GM12873 (cell line): ENCODE measurements around the gene TLE4.

Source experiments
- CTCF ChIP-seq: IDR thresholded peaks from 2 replicates; pipeline ENCODE4 v1.5.1; 2012; ENCODE audit warnings: low read depth, mild to moderate bottlenecking, moderate library complexity, low read length, control low read depth; ENCODE audit not compliant: insufficient read depth; ENCODE audit errors: missing control alignments

The TLE4 gene

DNA sequence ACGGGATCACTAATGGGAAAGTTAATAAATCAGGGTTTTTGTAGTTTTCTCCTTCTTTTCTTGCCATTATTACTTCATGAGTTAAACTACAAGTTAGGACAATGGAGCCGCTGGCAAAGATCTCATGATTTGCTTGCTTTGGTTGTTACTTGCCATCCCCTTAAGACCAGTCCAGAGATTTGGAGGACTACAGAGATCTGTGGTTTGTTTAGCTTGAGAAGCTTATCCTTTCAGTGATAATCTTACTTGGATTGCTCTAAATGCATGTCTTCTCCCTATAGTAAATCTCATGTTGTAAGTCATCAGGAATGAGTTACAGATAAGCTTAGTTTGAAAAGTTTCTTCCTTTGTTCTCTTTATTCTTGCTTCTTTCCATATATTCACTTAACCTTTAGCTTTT lies 70.9 kb downstream of the TLE4 start:
- no peak for TF ChIP-seq CTCF

DNA sequence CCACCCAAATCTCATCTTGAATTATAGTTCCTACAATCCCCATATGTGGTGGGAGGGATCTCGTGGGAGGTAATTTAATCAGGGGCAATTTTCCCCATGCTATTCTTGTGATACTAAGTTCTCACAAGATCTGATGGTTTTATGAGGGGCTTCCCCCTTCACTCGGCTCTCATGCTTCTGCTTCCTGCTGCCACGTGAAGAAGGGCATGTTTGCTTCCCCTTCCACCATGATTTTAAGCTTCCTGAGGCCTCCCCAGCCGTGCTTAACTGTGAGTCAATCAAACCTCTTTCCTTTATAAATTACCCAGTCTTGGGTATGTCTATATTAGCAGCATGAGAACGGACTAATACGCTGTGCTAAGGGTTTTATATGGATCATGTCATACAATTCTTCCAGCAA lies 72.3 kb downstream of the TLE4 start:
- TF ChIP-seq CTCF, result no peak

DNA sequence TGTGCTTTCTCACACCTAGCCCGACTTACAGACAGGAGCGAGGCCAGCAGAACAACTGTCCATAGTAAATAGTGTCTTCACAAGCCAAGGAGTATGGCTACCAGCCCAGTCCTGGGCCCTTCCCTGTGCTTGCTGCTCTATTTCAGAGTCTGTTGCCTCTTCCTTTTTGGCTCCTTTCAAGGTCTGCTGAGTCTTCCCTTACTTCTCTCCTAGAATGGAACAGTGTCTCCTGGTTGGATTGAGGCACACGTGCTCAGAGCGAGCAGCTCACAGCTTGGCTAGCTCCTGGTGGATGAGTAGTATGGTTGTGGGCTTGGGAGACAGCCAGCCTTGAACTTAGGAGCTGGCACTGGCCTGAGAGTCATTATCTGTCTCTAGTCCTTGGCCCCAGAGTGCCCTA lies 72.8 kb downstream of the TLE4 start:
- TF ChIP-seq CTCF, result no peak

GRCh38 chr9:79645110-79645509 lies 73.3 kb downstream of the TLE4 start:
- no peak for TF ChIP-seq CTCF

- no peak for TF ChIP-seq CTCF
Measured at GRCh38 chr9:79646096-79646495, 74.3 kb downstream of the TLE4 start.

DNA sequence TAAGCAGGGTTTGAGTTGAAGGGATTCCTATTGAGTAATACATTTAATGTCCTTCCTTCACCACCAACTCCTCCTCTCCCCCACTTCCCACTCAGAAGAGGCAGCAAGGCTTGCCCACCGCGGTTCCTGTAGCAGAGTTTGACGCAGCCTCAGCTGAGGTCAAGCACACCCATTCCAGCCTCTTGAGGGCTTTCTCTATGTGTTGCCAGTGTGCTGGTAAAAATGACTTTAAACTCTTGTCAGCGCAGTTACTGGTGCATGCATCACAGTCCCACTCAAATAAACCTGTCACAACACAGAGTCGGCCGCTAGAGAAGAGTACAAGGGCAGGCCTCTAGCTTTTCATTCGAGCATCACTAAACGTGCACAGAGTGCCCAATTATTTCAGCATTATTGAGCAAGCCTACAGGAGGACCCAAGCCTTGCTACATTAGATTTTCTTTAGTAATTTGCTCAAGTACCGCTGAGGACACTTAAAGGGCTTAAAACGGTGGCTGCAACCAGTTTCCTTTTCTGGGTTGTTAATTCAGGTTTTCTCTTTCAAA lies 79.6 kb downstream of the TLE4 start:
- no peak for TF ChIP-seq CTCF

DNA sequence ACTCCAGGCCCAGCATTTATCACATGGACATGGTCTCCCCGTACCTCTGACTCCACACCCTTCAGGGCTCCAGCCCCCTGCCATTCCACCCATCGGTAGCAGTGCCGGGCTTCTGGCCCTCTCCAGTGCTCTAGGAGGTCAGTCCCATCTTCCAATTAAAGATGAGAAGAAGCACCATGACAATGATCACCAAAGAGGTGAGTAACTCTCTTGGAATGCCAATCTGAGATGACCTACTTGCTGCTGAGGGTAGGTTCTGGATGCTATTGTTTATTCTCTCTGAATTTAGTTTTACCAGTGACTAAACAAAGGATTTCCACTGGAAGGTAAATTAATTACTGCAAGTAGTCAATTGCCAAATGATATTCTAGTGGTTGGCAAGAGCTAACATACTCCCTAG lies 80.8 kb downstream of the TLE4 start:
- TF ChIP-seq CTCF, result no peak
